ENCODE data around the gene PEX11G. TPM values are rescaled to one million over a fixed set of nuclear protein-coding genes. Genes with fewer than 3 reads are reported as not detected.

Gene PEX11G
- total and polyA plus RNA-seq, 10 of the 15 experiments (the other 5 are each of a cell fraction or from before 2014, with no cell fraction given), result 0.05 to 1.8 (median 0.73) TPM; not detected in 1

DNA sequence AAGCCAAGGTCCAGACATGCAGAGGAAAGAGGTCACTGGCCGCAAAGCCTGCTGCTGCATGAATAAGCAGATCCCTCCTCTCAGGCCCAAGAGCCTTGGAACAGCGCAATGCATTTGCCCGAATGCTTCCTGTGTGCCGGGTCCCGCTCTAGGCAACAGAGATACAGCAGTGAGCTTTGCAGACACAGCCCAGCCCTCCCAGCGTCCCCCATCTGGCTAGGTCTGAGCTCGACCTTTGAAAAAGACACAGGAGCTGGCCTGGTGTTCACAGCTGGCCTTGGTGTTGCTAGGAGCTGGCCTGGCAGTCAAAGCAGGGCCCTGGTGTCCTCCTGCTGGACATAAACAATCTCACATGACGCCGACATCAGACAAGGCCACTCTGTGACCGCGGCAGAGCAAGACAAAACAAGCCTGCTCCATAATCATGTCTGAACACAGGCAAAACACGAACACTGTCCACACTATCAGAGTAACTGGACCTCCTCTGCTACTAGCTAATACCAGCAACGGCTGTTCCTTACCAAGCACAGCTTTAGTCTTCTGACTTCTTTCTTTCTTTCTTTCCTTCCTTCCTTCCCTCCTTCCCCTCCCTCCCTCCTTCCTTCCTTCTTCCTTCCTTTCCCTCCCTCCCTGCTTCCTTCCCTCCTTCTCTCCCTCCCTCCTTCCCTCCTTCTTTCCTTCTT is 5.7 kb upstream of the PEX11G start:
- no peaks in the 10 kb centered on the region for H3K36me3 ChIP-seq (ENCODE audit: control insufficient read depth in 2 of 2, insufficient read depth in 2 of 2, low read length in 1 of 2)
- no peak overlapping the region for H2AFZ ChIP-seq (ENCODE audit: control insufficient read depth, low read depth, low read length)
- H3K9me3 ChIP-seq (replicated peaks; ENCODE audit: control insufficient read depth, insufficient read depth, low read length), result no peaks in the 10 kb centered on the region
- SMC1A ChIA-PET (ENCODE audit: uncharacterized antibody, unreplicated experiment), result no interaction called here
- POLR2A ChIA-PET, result no interaction called here
- FAIRE-seq (no peak), ATAC-seq (no peak), DNase-seq (ENCODE audit: low read depth, low spot score) (no peak)
- no TSS peak for BruUV-seq (replicated peaks)
- 72% methylated on average over 13 of the region's 13 CpGs for WGBS (ENCODE audit: insufficient coverage, insufficient replicate concordance, low lambda C conversion rate, missing lambda C conversion rate)
- no peaks in the 10 kb centered on the region for H4K20me1 ChIP-seq (ENCODE audit: control insufficient read depth, insufficient read depth)
- RAD21 ChIA-PET (ENCODE audit: unreplicated experiment), result no interaction called here
- intact Hi-C loops (cut with micrococcal nuclease; ENCODE audit: unreplicated experiment) (no loop called here), in situ Hi-C loops (cut with MboI) (no loop called here)
- CTCF ChIA-PET, result no interaction called here
- no peaks in the 10 kb centered on the region for H3K27me3 ChIP-seq (replicated peaks in 1 of 2; ENCODE audit: control insufficient read depth in 2 of 2, insufficient read depth in 2 of 2, low read length in 1 of 2)
- H3K4me3 ChIP-seq, result no peak overlapping the region
- TF ChIP-seq RBBP5 (conservative IDR thresholded peaks at IDR 0.05), result no peak
- TF ChIP-seq EZH2 (IDR thresholded peaks at IDR 0.05; ENCODE audit: borderline replicate concordance, control insufficient read depth, low read depth, low read length), result no peak
- TF ChIP-seq SIX5 (IDR thresholded peaks at IDR 0.05; ENCODE audit: low read depth, low read length, severe bottlenecking), result no peak
- TF ChIP-seq RB1 (IDR thresholded peaks at IDR 0.05; ENCODE audit: borderline replicate concordance), result no peak
- TF ChIP-seq RAD51 (IDR thresholded peaks at IDR 0.05), result no peak
- TF ChIP-seq GABPA (IDR thresholded peaks at IDR 0.05; ENCODE audit: low read depth), result no peak
- no peak for TF ChIP-seq ZNF207 (IDR thresholded peaks at IDR 0.05; ENCODE audit: borderline replicate concordance)
- no peak for TF ChIP-seq SMAD1 (IDR thresholded peaks at IDR 0.05; ENCODE audit: low read depth, partially characterized antibody)
- no peak for TF ChIP-seq JUNB (IDR thresholded peaks at IDR 0.05)
- TF ChIP-seq, protein P1, sequence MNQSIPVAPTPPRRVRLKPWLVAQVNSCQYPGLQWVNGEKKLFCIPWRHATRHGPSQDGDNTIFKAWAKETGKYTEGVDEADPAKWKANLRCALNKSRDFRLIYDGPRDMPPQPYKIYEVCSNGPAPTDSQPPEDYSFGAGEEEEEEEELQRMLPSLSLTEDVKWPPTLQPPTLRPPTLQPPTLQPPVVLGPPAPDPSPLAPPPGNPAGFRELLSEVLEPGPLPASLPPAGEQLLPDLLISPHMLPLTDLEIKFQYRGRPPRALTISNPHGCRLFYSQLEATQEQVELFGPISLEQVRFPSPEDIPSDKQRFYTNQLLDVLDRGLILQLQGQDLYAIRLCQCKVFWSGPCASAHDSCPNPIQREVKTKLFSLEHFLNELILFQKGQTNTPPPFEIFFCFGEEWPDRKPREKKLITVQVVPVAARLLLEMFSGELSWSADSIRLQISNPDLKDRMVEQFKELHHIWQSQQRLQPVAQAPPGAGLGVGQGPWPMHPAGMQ (IDR thresholded peaks at IDR 0.05; ENCODE audit: borderline replicate concordance), result no peak
- TF ChIP-seq RELA (IDR thresholded peaks at IDR 0.05; ENCODE audit: borderline replicate concordance, partially characterized antibody), result no peak
- TF ChIP-seq ASH2L (IDR thresholded peaks at IDR 0.05; ENCODE audit: borderline replicate concordance, low read depth), result no peak
- no peaks in the 10 kb centered on the region for H3K79me2 ChIP-seq (ENCODE audit: control insufficient read depth, insufficient read depth, low read length)
- H3K27ac ChIP-seq (ENCODE audit: control insufficient read depth, insufficient read depth), result no peak overlapping the region
- no peak overlapping the region for H3K4me2 ChIP-seq (ENCODE audit: control insufficient read depth, insufficient read depth)
- no peak overlapping the region for H3K9ac ChIP-seq (ENCODE audit: control insufficient read depth, insufficient read depth, low read length)
- H3K4me1 ChIP-seq (ENCODE audit: control insufficient read depth, insufficient read depth, low read length), result no peaks in the 10 kb centered on the region

Data from GM12878 (cell line).